MM.1S (cell line): ENCODE data around the gene NGEF.

Source experiments
- DNase-seq: peaks from one replicate; pipeline ENCODE4 v3.0.0-alpha.2; 2015
- H2AFZ ChIP-seq: fragments of 300-600 bp; sonication (generic); 2 replicates; pipeline ENCODE4 v1.6.0; 2016; ENCODE audit warnings: antibody characterized with exemption, low read length
- H3F3A ChIP-seq: fragments of 300-600 bp; sonication (generic); 2 replicates; pipeline ENCODE4 v1.6.1; 2016; ENCODE audit warnings: mild to moderate bottlenecking, antibody characterized with exemption, low read length, moderate library complexity, mixed read lengths; ENCODE audit not compliant: insufficient read depth
- H3K27ac ChIP-seq: fragments of 300-600 bp; sonication (generic); 2 replicates; pipeline ENCODE4 v1.5.1; 2016; ENCODE audit warnings: mild to moderate bottlenecking, low read length
- H3K27me3 ChIP-seq: fragments of 300-600 bp; sonication (generic); replicated peaks from 2 replicates; pipeline ENCODE4 v1.6.0; 2016; ENCODE audit warnings: low read length; ENCODE audit not compliant: insufficient read depth
- H3K36me3 ChIP-seq: fragments of 300-600 bp; sonication (generic); replicated peaks from 2 replicates; pipeline ENCODE4 v1.6.1; 2016; ENCODE audit warnings: mild to moderate bottlenecking, low read length, mixed read lengths; ENCODE audit not compliant: insufficient read depth
- H3K4me1 ChIP-seq: fragments of 300-600 bp; sonication (generic); 2 replicates; pipeline ENCODE4 v1.6.1; 2016; ENCODE audit warnings: low read length, mixed read lengths
- H3K4me2 ChIP-seq: fragments of 300-600 bp; sonication (generic); 2 replicates; pipeline ENCODE4 v1.6.0; 2016; ENCODE audit warnings: low read depth, low read length
- H3K4me3 ChIP-seq: fragments of 300-600 bp; sonication (generic); 2 replicates; pipeline ENCODE4 v1.5.1; 2016; ENCODE audit warnings: low read length, mixed read lengths
- H3K79me2 ChIP-seq: fragments of 300-600 bp; sonication (generic); 2 replicates; pipeline ENCODE4 v1.6.1; 2016; ENCODE audit warnings: mixed run types, low read length, mixed read lengths
- H3K9ac ChIP-seq: fragments of 300-600 bp; sonication (generic); 2 replicates; pipeline ENCODE4 v1.6.1; 2016; ENCODE audit warnings: low read length, mixed read lengths
- H3K9me2 ChIP-seq: fragments of 300-600 bp; sonication (generic); replicated peaks from 2 replicates; pipeline ENCODE4 v1.6.1; 2016; ENCODE audit warnings: mild to moderate bottlenecking, low read length, mixed read lengths; ENCODE audit not compliant: insufficient read depth
- H3K9me3 ChIP-seq: fragments of 300-600 bp; sonication (generic); replicated peaks from 2 replicates; pipeline ENCODE4 v1.6.1; 2016; ENCODE audit warnings: mild to moderate bottlenecking, low read length, mixed read lengths; ENCODE audit not compliant: insufficient read depth
- H4K20me1 ChIP-seq: fragments of 300-600 bp; sonication (generic); 2 replicates; pipeline ENCODE4 v1.6.1; 2016; ENCODE audit warnings: mild to moderate bottlenecking, low read length, moderate library complexity, mixed read lengths; ENCODE audit not compliant: insufficient read depth
- EZH2 ChIP-seq: fragments of 300-600 bp; sonication (generic); optimal IDR thresholded peaks from 2 replicates; pipeline ENCODE3; 2017; ENCODE audit warnings: low read depth, mild to moderate bottlenecking, antibody characterized with exemption, low read length, mixed read lengths
- EZH2phosphoT487 ChIP-seq: fragments of 300-600 bp; sonication (generic); IDR thresholded peaks from 2 replicates; pipeline ENCODE4 v1.6.1; 2018; ENCODE audit warnings: antibody characterized with exemption, low read length
- TF ChIP-seq, protein P1 (sequence below): fragments of 300-600 bp; sonication (generic); IDR thresholded peaks from 2 replicates; pipeline ENCODE4 v1.5.1; 2016; ENCODE audit warnings: antibody characterized with exemption, low read length, mixed read lengths

The NGEF gene

DNA sequence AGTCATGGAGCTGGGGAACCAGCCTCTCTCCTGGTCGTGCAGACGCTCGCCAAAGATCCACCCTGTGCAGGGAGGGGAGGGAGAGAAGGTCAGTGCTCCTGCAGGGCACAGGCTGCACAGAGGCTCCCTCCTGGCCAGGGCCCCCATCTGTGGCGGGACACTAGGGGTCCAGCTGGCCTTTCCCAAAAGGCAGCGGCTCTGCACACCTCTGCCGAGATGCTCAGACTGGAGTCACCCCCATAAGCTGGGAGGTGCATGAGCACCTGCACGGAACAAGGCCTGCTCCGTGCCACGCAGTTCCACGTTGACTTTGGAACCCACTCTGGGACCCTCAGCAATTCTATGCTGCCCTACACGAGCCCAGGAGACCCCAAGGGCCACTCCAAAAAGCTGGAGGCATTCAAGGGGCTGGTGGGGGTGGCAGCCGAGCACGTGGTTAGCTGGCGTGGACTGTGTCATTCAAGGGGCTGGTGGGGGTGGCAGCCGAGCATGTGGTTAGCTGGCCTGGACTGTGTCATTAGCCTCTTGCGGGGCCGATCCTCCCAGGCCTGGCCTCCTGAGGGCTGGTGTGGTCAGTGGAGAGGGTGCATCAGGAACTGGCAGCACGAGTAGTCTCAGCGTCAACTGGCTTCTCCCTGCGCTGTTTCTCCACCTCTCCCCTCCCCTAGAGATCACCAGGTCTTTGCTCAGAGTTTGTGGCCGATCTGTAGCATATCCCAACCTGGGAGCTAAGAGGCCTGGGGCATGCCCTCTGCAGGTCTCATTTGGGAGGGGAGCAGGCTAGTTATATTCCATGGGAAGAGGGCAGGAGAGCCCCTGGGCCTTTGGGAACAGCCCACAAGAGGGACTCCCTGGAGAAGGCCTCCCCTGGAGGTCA is 133.2 kb downstream of the NGEF start:
- no peaks in the 10 kb centered on the region for H3K9me3 ChIP-seq
- no peak overlapping the region for H2AFZ ChIP-seq
- TF ChIP-seq, protein P1, sequence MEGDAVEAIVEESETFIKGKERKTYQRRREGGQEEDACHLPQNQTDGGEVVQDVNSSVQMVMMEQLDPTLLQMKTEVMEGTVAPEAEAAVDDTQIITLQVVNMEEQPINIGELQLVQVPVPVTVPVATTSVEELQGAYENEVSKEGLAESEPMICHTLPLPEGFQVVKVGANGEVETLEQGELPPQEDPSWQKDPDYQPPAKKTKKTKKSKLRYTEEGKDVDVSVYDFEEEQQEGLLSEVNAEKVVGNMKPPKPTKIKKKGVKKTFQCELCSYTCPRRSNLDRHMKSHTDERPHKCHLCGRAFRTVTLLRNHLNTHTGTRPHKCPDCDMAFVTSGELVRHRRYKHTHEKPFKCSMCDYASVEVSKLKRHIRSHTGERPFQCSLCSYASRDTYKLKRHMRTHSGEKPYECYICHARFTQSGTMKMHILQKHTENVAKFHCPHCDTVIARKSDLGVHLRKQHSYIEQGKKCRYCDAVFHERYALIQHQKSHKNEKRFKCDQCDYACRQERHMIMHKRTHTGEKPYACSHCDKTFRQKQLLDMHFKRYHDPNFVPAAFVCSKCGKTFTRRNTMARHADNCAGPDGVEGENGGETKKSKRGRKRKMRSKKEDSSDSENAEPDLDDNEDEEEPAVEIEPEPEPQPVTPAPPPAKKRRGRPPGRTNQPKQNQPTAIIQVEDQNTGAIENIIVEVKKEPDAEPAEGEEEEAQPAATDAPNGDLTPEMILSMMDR = no peak
- TF ChIP-seq EZH2 (no peak), EZH2phosphoT487 (no peak)
- H3K79me2 ChIP-seq = no peaks in the 10 kb centered on the region
- no peaks in the 10 kb centered on the region for H3K36me3 ChIP-seq
- H3K4me1 ChIP-seq = no peaks in the 10 kb centered on the region
- H3K4me3 ChIP-seq = no peak overlapping the region
- no peak overlapping the region for H3K4me2 ChIP-seq
- H3K27ac ChIP-seq = no peak overlapping the region
- no peaks in the 10 kb centered on the region for H3K9me2 ChIP-seq
- no peaks in the 10 kb centered on the region for H3F3A ChIP-seq
- H3K27me3 ChIP-seq = no peaks in the 10 kb centered on the region
- no peak overlapping the region for H3K9ac ChIP-seq
- H4K20me1 ChIP-seq = no peaks in the 10 kb centered on the region
- no peak for DNase-seq

DNA sequence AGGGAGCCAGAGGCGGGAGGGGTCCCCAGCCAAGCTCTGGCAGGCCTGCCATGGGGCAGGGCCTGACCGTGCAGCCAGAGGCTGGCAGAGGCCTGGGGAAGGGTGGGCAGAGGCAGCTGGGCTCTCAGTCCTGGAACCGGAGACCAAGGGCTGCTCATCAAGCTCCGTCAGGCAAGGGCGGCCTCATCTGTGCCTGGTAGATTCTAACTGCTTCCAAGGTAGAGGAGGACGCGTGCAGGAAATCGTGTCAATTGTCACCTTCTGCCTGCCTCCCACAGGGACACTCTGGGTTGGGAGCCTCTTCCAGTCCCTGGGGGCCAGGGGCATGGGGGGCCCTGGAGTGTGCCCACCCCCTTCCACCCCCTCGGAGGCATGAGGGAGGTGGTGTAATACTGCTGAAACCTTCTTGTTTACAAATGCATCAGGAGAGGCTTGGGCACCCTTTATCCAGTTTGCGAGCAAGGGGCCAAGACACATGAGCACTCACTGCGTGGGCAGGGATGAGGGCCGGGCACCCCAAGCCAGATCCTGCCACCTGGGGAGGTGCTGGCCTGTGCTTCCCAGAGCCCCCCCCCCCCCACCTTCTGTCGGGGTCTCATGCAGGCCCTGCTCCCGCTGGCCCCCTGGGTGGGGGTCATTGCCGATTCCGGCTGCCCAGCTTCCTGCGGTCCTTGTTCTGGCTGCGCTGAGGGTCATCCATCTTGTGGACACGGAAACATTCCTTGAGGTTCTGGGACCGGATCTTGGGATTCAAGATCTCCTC is 134.0 kb downstream of the NGEF start:
- Histone ChIP-seq H3K36me3 (no peaks in the 10 kb centered on the region), H3K4me1 (no peaks in the 10 kb centered on the region), H3K9me3 (no peaks in the 10 kb centered on the region), H3K9ac (no peak overlapping the region), H3K27me3 (no peaks in the 10 kb centered on the region), H3F3A (no peaks in the 10 kb centered on the region), H3K9me2 (no peaks in the 10 kb centered on the region), H3K4me3 (no peak overlapping the region), H3K4me2 (no peak overlapping the region), H3K79me2 (no peaks in the 10 kb centered on the region), H3K27ac (no peak overlapping the region), H4K20me1 (no peaks in the 10 kb centered on the region), H2AFZ (no peak overlapping the region)
- TF ChIP-seq, protein P1 = no peak
- TF ChIP-seq EZH2phosphoT487 = no peak
- no peak for TF ChIP-seq EZH2
- no peak for DNase-seq

DNA sequence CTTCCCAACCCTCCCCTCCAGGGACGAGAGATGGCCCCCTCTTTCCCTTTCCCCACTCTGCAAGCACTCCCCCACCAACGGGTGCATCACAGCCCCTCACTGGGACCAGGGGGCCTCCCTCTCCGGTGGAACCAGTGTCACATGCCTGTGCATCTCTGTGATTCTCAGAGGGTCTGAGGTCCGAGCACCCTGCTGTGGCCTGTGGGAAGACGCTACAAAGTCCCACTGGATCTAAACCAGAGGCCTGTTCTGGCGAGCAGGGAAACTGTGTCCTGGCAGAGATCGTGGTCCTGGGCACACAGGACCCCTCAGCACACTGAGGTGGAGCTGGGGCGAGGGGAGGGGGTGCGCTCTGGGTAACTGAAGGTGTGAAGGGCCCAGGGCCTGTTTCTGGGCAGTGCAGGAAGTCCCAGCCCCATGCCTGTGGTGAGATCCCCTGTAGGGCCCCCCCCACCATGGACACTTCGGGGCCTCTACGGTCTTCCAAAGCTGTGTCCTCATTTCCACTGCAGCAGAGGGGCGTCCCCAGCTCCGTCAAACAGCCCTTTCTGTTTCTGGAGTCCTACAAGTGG is 135.0 kb downstream of the NGEF start:
- Histone ChIP-seq H3K4me3 (no peak overlapping the region), H3K4me2 (no peak overlapping the region), H2AFZ (no peak overlapping the region), H3K9ac (no peak overlapping the region), H3K4me1 (no peaks in the 10 kb centered on the region), H3K36me3 (no peaks in the 10 kb centered on the region), H3K27ac (no peak overlapping the region), H3K27me3 (no peaks in the 10 kb centered on the region), H4K20me1 (no peaks in the 10 kb centered on the region), H3K9me3 (no peaks in the 10 kb centered on the region), H3K9me2 (no peaks in the 10 kb centered on the region), H3F3A (no peaks in the 10 kb centered on the region), H3K79me2 (no peaks in the 10 kb centered on the region)
- TF ChIP-seq EZH2phosphoT487 (no peak), EZH2 (no peak)
- TF ChIP-seq, protein P1 = no peak
- no peak for DNase-seq
